Measurements from ENCODE around the gene GOLM1. TPM values are rescaled to one million over a fixed set of nuclear protein-coding genes. Genes with fewer than 3 reads are reported as not detected.
"Not testable (repeated sequence)": the region's sequence is repeated elsewhere in the genome, so short reads cannot be mapped to it uniquely, and the experiment has no call there.

Gene GOLM1
- total RNA-seq, 2 experiments from 2014 or later: 0.22 TPM; not detected in 1

GRCh38 chr9:86052556-86053468 lies 46.5 kb downstream of the GOLM1 start:
- CTCF ChIA-PET: no interaction called here
- intact Hi-C loops (cut with DNase I, micrococcal nuclease): no loop called here
- Mint-ChIP-seq H3K27me3 (peaks cover 14% of the 10 kb centered on the region), H3K27ac (no peak overlapping the region), H3K36me3 (ENCODE audit: low read depth) (no peaks in the 10 kb centered on the region), H3K4me1 (ENCODE audit: low read depth) (no peaks in the 10 kb centered on the region), H3K4me3 (no peak overlapping the region), H3K9me3 (no peaks in the 10 kb centered on the region)
- no peak overlapping the region for H3K27ac ChIP-seq (ENCODE audit: low read depth in 1 of 2, low read length in 2 of 2)
- TF ChIP-seq CTCF (IDR thresholded peaks at IDR 0.05): no peak
- no peak overlapping the region for H3K4me3 ChIP-seq (ENCODE audit: low read length)
- DNase-seq: no peak
- no peaks in the 10 kb centered on the region for H3K4me1 ChIP-seq (ENCODE audit: insufficient read depth, low read length)
- no peak for ATAC-seq (ENCODE audit: poor library complexity)
- no peaks in the 10 kb centered on the region for H3K36me3 ChIP-seq (ENCODE audit: insufficient read depth, low read length)
- H3K27me3 ChIP-seq (ENCODE audit: control insufficient read depth in 1 of 2, insufficient read depth in 2 of 2, low read length in 2 of 2): no peaks in the 10 kb centered on the region
- peaks cover 0 to 13% of the 10 kb centered on the region in 2 experiments for H3K9me3 ChIP-seq (ENCODE audit: control insufficient read depth in 1 of 2, insufficient read depth in 1 of 2, low read length in 2 of 2)
- POLR2A ChIA-PET: no interaction called here

- H3K4me3 Mint-ChIP-seq: not testable (repeated sequence)
Measured at GRCh38 chr9:86048018-86048742, 51.2 kb downstream of the GOLM1 start.

GRCh38 chr9:86047361-86047760 lies 52.0 kb downstream of the GOLM1 start:
- POLR2A ChIA-PET: no interaction called here
- Mint-ChIP-seq H3K9me3 (no peaks in the 10 kb centered on the region), H3K36me3 (ENCODE audit: low read depth) (no peaks in the 10 kb centered on the region), H3K4me1 (ENCODE audit: low read depth) (no peaks in the 10 kb centered on the region), H3K27me3 (no peaks in the 10 kb centered on the region), H3K27ac (no peak overlapping the region), H3K4me3 (no peak overlapping the region)
- CTCF ChIA-PET: no interaction called here
- Histone ChIP-seq H3K27ac (ENCODE audit: low read depth in 1 of 2, low read length in 2 of 2) (no peak overlapping the region), H3K4me3 (ENCODE audit: low read length) (no peak overlapping the region), H3K27me3 (ENCODE audit: control insufficient read depth in 1 of 2, insufficient read depth in 2 of 2, low read length in 2 of 2) (no peaks in the 10 kb centered on the region), H3K9me3 (ENCODE audit: control insufficient read depth in 1 of 2, insufficient read depth in 1 of 2, low read length in 2 of 2) (peaks cover 0 to 6% of the 10 kb centered on the region in 2 experiments), H3K4me1 (ENCODE audit: insufficient read depth, low read length) (no peaks in the 10 kb centered on the region), H3K36me3 (ENCODE audit: insufficient read depth, low read length) (no peaks in the 10 kb centered on the region)
- no peak for TF ChIP-seq CTCF (IDR thresholded peaks at IDR 0.05)
- intact Hi-C loops (cut with DNase I, micrococcal nuclease): no loop called here
- no peak for DNase-seq
- ATAC-seq (ENCODE audit: poor library complexity): no peak

More at GRCh38 chr9:86048018-86048742, 51.2 kb downstream of the GOLM1 start:
- CTCF ChIA-PET; ATAC-seq (ENCODE audit: poor library complexity); H3K4me1 ChIP-seq (ENCODE audit: insufficient read depth, low read length); H3K27me3 Mint-ChIP-seq; H3K27ac ChIP-seq (ENCODE audit: low read depth in 1 of 2, low read length in 2 of 2); H3K9me3 Mint-ChIP-seq; intact Hi-C loops (cut with DNase I, micrococcal nuclease); H3K27ac Mint-ChIP-seq; H3K36me3 Mint-ChIP-seq (ENCODE audit: low read depth); POLR2A ChIA-PET; H3K4me3 ChIP-seq (ENCODE audit: low read length); H3K27me3 ChIP-seq (ENCODE audit: control insufficient read depth in 1 of 2, insufficient read depth in 2 of 2, low read length in 2 of 2); H3K36me3 ChIP-seq (ENCODE audit: insufficient read depth, low read length); DNase-seq; H3K4me1 Mint-ChIP-seq (ENCODE audit: low read depth): not testable (repeated sequence)
- H3K9me3 ChIP-seq (ENCODE audit: control insufficient read depth in 1 of 2, insufficient read depth in 1 of 2, low read length in 2 of 2): peaks cover 0 to 15% of the 10 kb centered on the region in 2 experiments
